HepG2 (cell line): ENCODE measurements around the gene B3GNT7. TPM values are rescaled to one million over a fixed set of nuclear protein-coding genes. Genes with fewer than 3 reads are reported as not detected.

Experiments
- ATAC-seq: fragments of 200-7000 bp; cut with Tn5 transposase; 3 replicates; pipeline ENCODE4 v1.9.1; 2020; ENCODE audit warnings: mild to moderate bottlenecking, moderate library complexity
- BruUV-seq: library from RNA; stranded (reverse); fragments of 400-500 nt; replicated peaks from 2 replicates; lab custom pipeline; 2021; lab: Mats Ljungman, UMichigan
- CTCF ChIA-PET: fragments of 300-600 bp; formaldehyde crosslinking; extraction: SDS; loops from one replicate; lab custom pipeline; 2021; ENCODE audit warnings: low total read pairs, inconsistent platforms, low intra/inter-chr PET ratio; lab: Yijun Ruan, JAX
- POLR2A ChIA-PET: fragments of 350-600 bp; sonication (Branson Sonifier 250); formaldehyde crosslinking; loops from one replicate; lab custom pipeline; 2020; ENCODE audit warnings: antibody characterized with exemption, inconsistent platforms; lab: Yijun Ruan, JAX
- DNase-seq: peaks from one replicate; pipeline ENCODE4 v3.0.0-alpha.2; 2015; ENCODE audit warnings: low spot score
- FAIRE-seq: peaks from 3 replicates; lab custom pipeline; 2011; peaks lifted over from hg19 to GRCh38; lab: Jason Lieb, UNC
- H2AFZ ChIP-seq: one replicate; pipeline ENCODE4 v1.6.1; 2011; ENCODE audit warnings: low read length, inconsistent platforms
- H3K27ac ChIP-seq: fragments of 300-600 bp; 3 replicates; pipeline ENCODE4 v1.8.0; 2011; ENCODE audit warnings: mixed run types, mild to moderate bottlenecking, mixed read lengths, low read length, inconsistent platforms; ENCODE audit not compliant: insufficient read depth; ENCODE audit errors: extremely low read length
- H3K27me3 ChIP-seq, 2 experiments: fragments of 200-600 bp in 1 of 2; 2 replicates in 1 of 2; 3 replicates in 1 of 2; pipeline versions ENCODE4 v1.6.0 to v1.8.0; 2011; ENCODE audit warnings: low read length in 2 of 2, mild to moderate bottlenecking in 2 of 2, moderate library complexity in 2 of 2, inconsistent platforms in 1 of 2; ENCODE audit not compliant: insufficient read depth in 2 of 2, control insufficient read depth in 1 of 2
- H3K36me3 ChIP-seq, 2 experiments: fragments of 200-600 bp in 1 of 2; replicated peaks in 1 of 2; 2 replicates in 1 of 2; 3 replicates in 1 of 2; pipeline versions ENCODE4 v1.5.1 to v1.8.0; 2011; ENCODE audit warnings: low read length in 2 of 2, inconsistent platforms in 1 of 2; ENCODE audit not compliant: insufficient read depth in 2 of 2, control insufficient read depth in 1 of 2
- H3K4me1 ChIP-seq: 2 replicates; pipeline ENCODE4 v1.5.1; 2012; ENCODE audit warnings: low read length, inconsistent platforms; ENCODE audit not compliant: insufficient read depth
- H3K4me2 ChIP-seq: 2 replicates; pipeline ENCODE4 v1.6.0; 2011; ENCODE audit warnings: low read depth, low read length, inconsistent platforms
- H3K4me3 ChIP-seq, 3 experiments: fragments of 200-600 bp in 1 of 3; sonication (generic), shearing (Covaris generic) in 1 of 3; replicated peaks in 1 of 3; 2 replicates each; pipeline ENCODE4 v1.5.1; 2011 to 2016; ENCODE audit warnings: low read length in 3 of 3, inconsistent platforms in 2 of 3, low read depth in 2 of 3, mild to moderate bottlenecking in 2 of 3, control low read depth in 1 of 3, mixed read lengths in 1 of 3; ENCODE audit not compliant: insufficient read depth in 1 of 3
- H3K79me2 ChIP-seq: one replicate; pipeline ENCODE4 v1.6.1; 2011; ENCODE audit warnings: low read length, inconsistent platforms; ENCODE audit not compliant: insufficient read depth
- H3K9ac ChIP-seq: 2 replicates; pipeline ENCODE4 v1.6.0; 2011; ENCODE audit warnings: mild to moderate bottlenecking, low read depth, low read length, inconsistent platforms; ENCODE audit not compliant: insufficient read depth
- H3K9me3 ChIP-seq: 2 replicates; pipeline ENCODE4 v1.5.1; 2012; ENCODE audit warnings: mild to moderate bottlenecking, low read length
- H4K20me1 ChIP-seq: 2 replicates; pipeline ENCODE4 v1.6.0; 2011; ENCODE audit warnings: inconsistent platforms, mild to moderate bottlenecking, low read length, moderate library complexity; ENCODE audit not compliant: insufficient read depth
- AGO1 ChIP-seq: fragments of 200-400 bp; formaldehyde crosslinking; IDR thresholded peaks from 2 replicates; pipeline ENCODE4 v1.6.1; 2017; ENCODE audit warnings: mild to moderate bottlenecking, low read depth, low read length, moderate library complexity; ENCODE audit not compliant: poor library complexity, severe bottlenecking
- ARID2 ChIP-seq: sonication (generic); formaldehyde crosslinking; IDR thresholded peaks from 2 replicates; pipeline ENCODE4 v1.8.1; 2022; ENCODE audit warnings: mild to moderate bottlenecking, missing genetic modification reagents, borderline replicate concordance
- CBX2 ChIP-seq, 2 experiments: fragments of 200-600 bp in 1 of 2; sonication (generic); formaldehyde crosslinking in 1 of 2; IDR thresholded peaks; 2 replicates each; pipeline versions ENCODE4 v1.7.0 to v1.8.1; 2018 to 2022; ENCODE audit warnings: low read depth in 2 of 2, low read length in 1 of 2, mild to moderate bottlenecking in 1 of 2, missing genetic modification reagents in 1 of 2
- CEBPB ChIP-seq: IDR thresholded peaks from 2 replicates; pipeline ENCODE4 v1.6.1; 2011; ENCODE audit warnings: low read depth, low read length, improper control_type of control experiment, borderline replicate concordance
- GABPA ChIP-seq, 2 experiments: IDR thresholded peaks; 2 replicates each; pipeline ENCODE4 v1.6.1; 2011 to 2016; ENCODE audit warnings: low read depth in 2 of 2, low read length in 1 of 2, missing biosample characterization in 1 of 2, missing genetic modification characterization in 1 of 2
- HNF4A ChIP-seq: sonication (generic); formaldehyde crosslinking; IDR thresholded peaks from 2 replicates; pipeline ENCODE4 v1.4.0; 2020; ENCODE audit warnings: missing genetic modification reagents
- MLXIP ChIP-seq: sonication (generic); formaldehyde crosslinking; IDR thresholded peaks from 2 replicates; pipeline ENCODE4 v1.9.0; 2021; ENCODE audit warnings: missing genetic modification reagents, borderline replicate concordance
- MXD4 ChIP-seq: IDR thresholded peaks from 2 replicates; pipeline ENCODE4 v1.6.1; 2016; ENCODE audit warnings: mild to moderate bottlenecking, missing biosample characterization, missing genetic modification reagents
- NR2F6 ChIP-seq, 2 experiments: IDR thresholded peaks; 2 replicates each; pipeline ENCODE4 v1.6.1; 2016; ENCODE audit warnings: antibody characterized with exemption in 1 of 2, mild to moderate bottlenecking in 1 of 2
- NRL ChIP-seq: sonication (generic); formaldehyde crosslinking; IDR thresholded peaks from 2 replicates; pipeline ENCODE4 v1.5.0; 2020; ENCODE audit warnings: missing genetic modification reagents, mild to moderate bottlenecking, moderate library complexity, borderline replicate concordance
- PBX2 ChIP-seq: IDR thresholded peaks from 2 replicates; pipeline ENCODE4 v1.6.1; 2016; ENCODE audit warnings: control low read depth
- RORA ChIP-seq: sonication (generic); formaldehyde crosslinking; IDR thresholded peaks from 2 replicates; pipeline ENCODE4 v1.5.0; 2020; ENCODE audit warnings: mild to moderate bottlenecking, missing genetic modification reagents, moderate library complexity
- SMAD3 ChIP-seq: sonication (generic); formaldehyde crosslinking; IDR thresholded peaks from 2 replicates; pipeline ENCODE4 v1.4.0; 2020; ENCODE audit warnings: missing genetic modification reagents
- STAG1 ChIP-seq: sonication (generic); formaldehyde crosslinking; IDR thresholded peaks from 2 replicates; pipeline ENCODE4 v1.4.0; 2020; ENCODE audit warnings: missing genetic modification reagents
- USF2 ChIP-seq, 2 experiments: sonication (generic) in 1 of 2; formaldehyde crosslinking in 1 of 2; IDR thresholded peaks; 2 replicates each; pipeline versions ENCODE4 v1.5.1 to v1.6.1; 2011 to 2020; ENCODE audit warnings: borderline replicate concordance in 1 of 2, low read depth in 1 of 2, low read length in 1 of 2, mild to moderate bottlenecking in 1 of 2, missing genetic modification reagents in 1 of 2, moderate library complexity in 1 of 2
- ZNF431 ChIP-seq: sonication (generic); formaldehyde crosslinking; IDR thresholded peaks from 2 replicates; pipeline ENCODE4 v1.9.0; 2022; ENCODE audit warnings: missing genetic modification reagents, low read depth, mild to moderate bottlenecking, borderline replicate concordance
- WGBS: methylation state at CpG from one replicate; pipeline ENCODE4 v1.1.6; 2017; ENCODE audit warnings: low lambda C conversion rate; 5-methylcytosine and 5-hydroxymethylcytosine counted together
- in situ Hi-C: cut with HindIII; loops from 2 replicates; pipeline ENCODE4 v1.10.0; 2017; ENCODE audit warnings: low pct_unique_long_range_greater_than_20kb; ENCODE audit not compliant: extremely low pct_ligation_motif_present
- intact Hi-C: fragments of 100-400 bp; cut with micrococcal nuclease; formaldehyde crosslinking; loops from one replicate; pipeline ENCODE4 v1.10.0; 2022; ENCODE audit not compliant: unreplicated experiment
- polyA plus RNA-seq, 8 experiments: library from polyadenylated mRNA; depleted of rRNA in 3 of 8; stranded (reverse) in 7 of 8; unstranded in 1 of 8; fragments of >200 nt; fragmentation: Illumina TruSeq in 4 of 8; extraction: Trizol in 4 of 8; gene quantifications; 2 replicates each; pipeline versions ENCODE4 v1.2.1 to v1.2.3, GENCODE V29; 2011 to 2016; ENCODE audit warnings: low read depth in 4 of 8, missing spikeins in 1 of 8, mixed read lengths in 1 of 8; ENCODE audit not compliant: insufficient read depth in 1 of 8
- total RNA-seq, 5 experiments: library from RNA; depleted of rRNA; stranded (reverse); fragments of >200 nt; fragmentation: Illumina TruSeq; extraction: Trizol; gene quantifications; 2 replicates each; pipeline ENCODE4 v1.2.3, GENCODE V29; 2016; ENCODE audit warnings: low read depth in 1 of 5

The B3GNT7 gene
- total and polyA plus RNA-seq, 2 of the 13 experiments (the other 11 are each of a cell fraction or from before 2014, with no cell fraction given), result 0.04 to 0.24 TPM

- no peak for TF ChIP-seq USF2 (IDR thresholded peaks at IDR 0.05; ENCODE audit: low read depth, low read length)
- TF ChIP-seq USF2 (CRISPR knock-in tag; IDR thresholded peaks at IDR 0.05; ENCODE audit: borderline replicate concordance), result no peak
- TF ChIP-seq STAG1 (CRISPR knock-in tag), result no peak
- no peak for TF ChIP-seq RORA (CRISPR knock-in tag)
- TF ChIP-seq HNF4A, result peak; percentile 63
- TF ChIP-seq SMAD3 (CRISPR knock-in tag), result no peak
- TF ChIP-seq CEBPB, result peak; percentile 88
- no peak for TF ChIP-seq ZNF431 (CRISPR knock-in tag)
- TF ChIP-seq ARID2 (CRISPR knock-in tag), result no peak
Observed at GRCh38 chr2:231385429-231385828, 10.1 kb upstream of the B3GNT7 start (continued).

- no peaks in the 10 kb centered on the region for H3K36me3 ChIP-seq
- TF ChIP-seq PBX2 (CRISPR knock-in tag), result no peak
- no peak for TF ChIP-seq MXD4 (CRISPR knock-in tag)
- TF ChIP-seq NRL (CRISPR knock-in tag), result no peak
- TF ChIP-seq MLXIP (CRISPR knock-in tag), result no peak
- TF ChIP-seq NR2F6 (IDR thresholded peaks at IDR 0.05), result no peak
- no peak for TF ChIP-seq NR2F6 (CRISPR knock-in tag; IDR thresholded peaks at IDR 0.05)
- TF ChIP-seq CBX2 (IDR thresholded peaks at IDR 0.05; ENCODE audit: low read depth, low read length), result no peak
- TF ChIP-seq CBX2 (CRISPR knock-in tag; IDR thresholded peaks at IDR 0.05; ENCODE audit: low read depth), result no peak
- TF ChIP-seq AGO1, result no peak
- TF ChIP-seq GABPA (IDR thresholded peaks at IDR 0.05; ENCODE audit: low read depth, low read length), result no peak
- no peak for TF ChIP-seq GABPA (CRISPR knock-in tag; IDR thresholded peaks at IDR 0.05; ENCODE audit: low read depth)
- TF ChIP-seq, all 625 proteins: peak for 0
- H3K4me1 ChIP-seq, result peaks cover 25% of the 10 kb centered on the region
- BruUV-seq, result no TSS peak
- no peak overlapping the region for H3K27ac ChIP-seq
- H2AFZ ChIP-seq, result no peak overlapping the region
- ChIA-PET CTCF (no interaction called here), POLR2A (interaction anchor here (1.4 kb wide), 1 partner anchor 77 kb away, joined by 3 read pairs; no protein-coding TSS in a partner anchor)
- no peaks in the 10 kb centered on the region for H3K79me2 ChIP-seq
- in situ Hi-C loops, result no loop called here
- 13% methylated on average over 3 of the region's 3 CpGs for WGBS
- H3K9me3 ChIP-seq, result no peaks in the 10 kb centered on the region
- FAIRE-seq (no peak), DNase-seq (no peak), ATAC-seq (no peak)
- no peaks in the 10 kb centered on the region for H4K20me1 ChIP-seq
- no peak overlapping the region for H3K4me3 ChIP-seq
- H3K9ac ChIP-seq, result no peak overlapping the region
- peaks cover 3 to 34% of the 10 kb centered on the region in 2 experiments; a peak in 4 of 5 replicates for H3K27me3 ChIP-seq
- intact Hi-C loops, result no loop called here
- H3K4me2 ChIP-seq, result no peak overlapping the region
Observed at GRCh38 chr2:231386446-231386845, 9.1 kb upstream of the B3GNT7 start.
